Activated naive CD8-positive, alpha-beta T cell treated with anti-CD3 and anti-CD28 coated beads, Interleukin-2, amount 10 ng/mL, durations not matched to agents 7 days and 5 days (primary cell): ENCODE results near the gene WFDC8. TPM values are rescaled to one million over a fixed set of nuclear protein-coding genes. Genes with fewer than 3 reads are reported as not detected.
"Not testable (repeated sequence)": the region's sequence is repeated elsewhere in the genome, so short reads cannot be mapped to it uniquely, and the experiment has no call there.

ENCODE experiments used
- ATAC-seq: fragments of 150-1000 bp; cut with Tn5 transposase; one replicate; pipeline ENCODE4 v1.10.0; 2021; ENCODE audit warnings: low read depth, moderate library complexity
- POLR2A ChIA-PET: fragments of 350-600 bp; sonication (Branson Sonifier 250); formaldehyde crosslinking; loops from one replicate; lab custom pipeline; 2021; ENCODE audit warnings: antibody characterized with exemption; lab: Charles Lee
- DNase-seq: peaks from one replicate; pipeline ENCODE4 v3.0.0; 2021
- H3K27ac Mint-ChIP-seq: one replicate; pipeline ENCODE4 v1.8.0; 2022; ENCODE audit warnings: mild to moderate bottlenecking, mixed read lengths
- H3K27me3 Mint-ChIP-seq: one replicate; pipeline ENCODE4 v1.8.0; 2022; ENCODE audit warnings: mild to moderate bottlenecking, moderate library complexity, mixed read lengths
- H3K36me3 Mint-ChIP-seq: one replicate; pipeline ENCODE4 v1.8.0; 2021; ENCODE audit warnings: mild to moderate bottlenecking, mixed read lengths
- H3K4me1 Mint-ChIP-seq: one replicate; pipeline ENCODE4 v1.8.0; 2021; ENCODE audit warnings: mixed read lengths
- H3K4me3 Mint-ChIP-seq: one replicate; pipeline ENCODE4 v1.8.0; 2022; ENCODE audit warnings: mild to moderate bottlenecking, moderate library complexity, mixed read lengths
- H3K9me3 Mint-ChIP-seq: one replicate; pipeline ENCODE4 v1.8.0; 2021; ENCODE audit warnings: mixed read lengths
- total RNA-seq, 2 experiments: library from RNA; stranded (reverse); gene quantifications; one replicate each; pipeline ENCODE4 v1.2.3, GENCODE V29; 2021

WFDC8 gene
- not detected for total RNA-seq

DNA sequence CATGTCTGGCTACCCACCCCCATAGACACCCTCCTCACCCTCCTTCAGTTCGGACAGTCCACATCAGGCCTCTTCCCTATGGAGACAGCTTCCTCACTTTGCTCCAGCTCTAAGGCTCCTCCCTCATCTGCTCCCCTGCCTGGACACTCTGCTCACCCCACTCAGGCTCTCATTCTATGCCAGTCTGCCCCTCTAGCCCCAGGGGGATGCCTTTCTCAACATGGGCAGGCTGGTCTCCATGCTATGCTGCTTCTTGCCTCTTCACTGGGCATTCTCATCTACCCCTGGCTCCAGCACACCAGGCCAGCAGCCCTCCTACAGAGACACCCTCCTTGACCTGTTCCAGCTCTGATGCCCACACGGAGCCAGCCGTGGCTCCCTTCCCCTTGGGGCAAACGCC, at the start of gene WFDC8:
Gene WFDC8 (minus strand): TSS at position 101 of the 400 bp plus-strand sequence. CDS start 37 bp downstream, at position 64.
- no peaks in the 10 kb centered on the region for H3K4me1 Mint-ChIP-seq
- no peak within 1 kb of the TSS for H3K4me3 Mint-ChIP-seq
- H3K36me3 Mint-ChIP-seq, result no peaks in the 10 kb centered on the region
- no peaks in the 10 kb centered on the region for H3K9me3 Mint-ChIP-seq
- peaks cover 18% of the 10 kb centered on the region for H3K27me3 Mint-ChIP-seq
- DNase-seq, result no peak
- H3K27ac Mint-ChIP-seq, result no peak within 1 kb of the TSS
- POLR2A ChIA-PET, result no interaction called here
- no peak for ATAC-seq

DNA sequence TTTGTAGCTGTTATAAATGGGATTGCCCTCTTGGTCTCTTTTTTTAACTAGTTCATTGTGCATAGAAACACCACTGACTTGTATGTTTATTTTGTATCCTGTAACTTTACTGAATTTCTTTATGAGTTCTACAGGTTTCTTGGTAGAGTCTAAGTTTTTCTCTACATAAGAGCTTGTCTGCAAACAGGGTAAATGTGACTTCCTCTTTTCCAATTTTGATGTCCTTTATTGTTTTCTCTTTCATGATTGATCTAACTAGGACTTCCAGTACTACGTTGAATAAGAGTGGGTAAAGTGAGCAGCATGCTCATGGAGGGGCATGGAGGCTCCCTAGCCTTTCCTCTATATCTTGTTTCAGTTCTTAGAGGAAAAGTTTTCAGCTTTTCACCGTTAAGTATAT, 47.5 kb upstream of the WFDC8 start:
- POLR2A ChIA-PET, result no interaction called here
- H3K4me1 Mint-ChIP-seq, result peaks cover 1% of the 10 kb centered on the region
- DNase-seq, result no peak
- no peak overlapping the region for H3K4me3 Mint-ChIP-seq
- no peak for ATAC-seq
- H3K27me3 Mint-ChIP-seq, result peaks cover 19% of the 10 kb centered on the region
- H3K27ac Mint-ChIP-seq, result no peak overlapping the region
- H3K36me3 Mint-ChIP-seq, result no peaks in the 10 kb centered on the region
- no peaks in the 10 kb centered on the region for H3K9me3 Mint-ChIP-seq

DNA sequence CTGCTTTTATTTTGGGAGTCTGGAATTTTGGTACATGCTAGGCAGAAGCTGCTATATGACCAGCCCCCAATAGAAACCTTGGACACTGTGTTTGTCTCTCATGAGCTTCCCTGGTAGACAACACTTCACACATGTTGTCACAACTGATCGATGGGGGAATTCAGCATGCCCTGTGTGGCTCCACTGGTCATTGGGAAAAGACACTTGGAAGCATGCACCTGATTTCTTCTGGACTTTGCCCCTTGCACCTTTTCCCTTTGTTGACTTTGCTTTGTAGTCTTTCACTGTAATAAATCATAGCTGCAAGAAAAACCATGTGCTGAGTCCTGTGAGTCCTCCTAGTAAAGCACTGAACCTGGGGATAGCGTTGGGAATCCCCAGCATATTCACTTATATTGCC, 42.5 kb upstream of the WFDC8 start:
- no peaks in the 10 kb centered on the region for H3K36me3 Mint-ChIP-seq
- no peaks in the 10 kb centered on the region for H3K4me1 Mint-ChIP-seq
- H3K27ac Mint-ChIP-seq, result no peak overlapping the region
- H3K4me3 Mint-ChIP-seq, result no peak overlapping the region
- POLR2A ChIA-PET, result no interaction called here
- DNase-seq (no peak), ATAC-seq (no peak)
- H3K9me3 Mint-ChIP-seq, result peaks cover 2% of the 10 kb centered on the region
- peaks cover 15% of the 10 kb centered on the region for H3K27me3 Mint-ChIP-seq

DNA sequence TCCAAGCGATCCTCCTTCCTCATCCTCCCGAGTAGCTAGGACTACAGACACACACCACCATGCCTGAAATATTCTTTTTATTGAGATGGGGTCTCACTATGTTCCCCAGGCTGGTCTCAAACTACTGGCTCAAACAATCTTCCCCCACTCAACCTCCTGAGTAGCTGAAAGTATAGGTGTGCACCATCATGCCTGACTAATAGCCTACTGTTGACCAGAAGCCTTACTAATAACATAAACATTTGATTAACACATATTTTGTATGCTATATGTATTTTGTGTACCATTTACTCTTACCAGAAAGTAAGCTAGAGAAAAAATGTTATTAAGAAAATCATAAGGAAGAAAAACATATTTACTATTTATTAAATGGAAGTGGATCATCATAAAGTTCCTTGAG, 38.5 kb upstream of the WFDC8 start:
- Mint-ChIP-seq H3K4me1 (no peaks in the 10 kb centered on the region), H3K27me3 (peaks cover 19% of the 10 kb centered on the region), H3K4me3 (no peak overlapping the region), H3K36me3 (no peaks in the 10 kb centered on the region), H3K9me3 (peaks cover 2% of the 10 kb centered on the region), H3K27ac (no peak overlapping the region)
- POLR2A ChIA-PET, result no interaction called here
- no peak for DNase-seq
- ATAC-seq, result no peak

GRCh38 chr20:45612314-45612713, 33.2 kb upstream of the WFDC8 start:
- Mint-ChIP-seq H3K27ac (no peak overlapping the region), H3K36me3 (no peaks in the 10 kb centered on the region), H3K4me1 (no peaks in the 10 kb centered on the region), H3K4me3 (no peak overlapping the region), H3K9me3 (peaks cover 5% of the 10 kb centered on the region), H3K27me3 (peaks cover 10% of the 10 kb centered on the region)
- POLR2A ChIA-PET, result no interaction called here
- ATAC-seq, result no peak
- no peak for DNase-seq

GRCh38 chr20:45611054-45611453, 32.0 kb upstream of the WFDC8 start:
- H3K36me3 Mint-ChIP-seq, result no peaks in the 10 kb centered on the region
- H3K4me1 Mint-ChIP-seq, result no peaks in the 10 kb centered on the region
- ATAC-seq, result no peak
- DNase-seq, result no peak
- no peak overlapping the region for H3K27ac Mint-ChIP-seq
- peaks cover 11% of the 10 kb centered on the region for H3K27me3 Mint-ChIP-seq
- H3K9me3 Mint-ChIP-seq, result peaks cover 10% of the 10 kb centered on the region
- POLR2A ChIA-PET, result no interaction called here
- no peak overlapping the region for H3K4me3 Mint-ChIP-seq

DNA sequence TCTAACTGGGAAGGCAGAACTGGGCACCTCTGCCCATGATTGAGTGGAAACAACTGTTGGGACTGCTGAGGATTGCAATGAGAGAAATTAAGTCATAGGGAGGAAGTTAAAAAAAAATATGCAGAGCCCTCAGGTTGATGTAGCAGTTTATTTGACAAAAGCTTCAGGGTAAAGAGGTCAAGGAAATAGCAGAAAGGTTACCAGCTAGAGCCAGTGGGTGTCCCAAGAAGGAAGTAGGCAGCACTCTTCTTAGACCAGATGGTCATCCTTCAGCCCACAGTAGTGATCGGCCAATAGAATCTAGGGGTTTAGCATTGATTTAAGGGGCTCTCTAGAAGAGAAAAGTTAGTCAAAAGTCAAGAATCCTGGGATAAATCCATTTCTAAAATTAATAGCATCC, 28.7 kb upstream of the WFDC8 start:
- Mint-ChIP-seq H3K27ac (no peak overlapping the region), H3K36me3 (no peaks in the 10 kb centered on the region), H3K4me1 (no peaks in the 10 kb centered on the region), H3K27me3 (peaks cover 10% of the 10 kb centered on the region), H3K9me3 (peaks cover 14% of the 10 kb centered on the region), H3K4me3 (no peak overlapping the region)
- DNase-seq (no peak), ATAC-seq (no peak)
- POLR2A ChIA-PET, result no interaction called here

GRCh38 chr20:45595235-45595634, 16.2 kb upstream of the WFDC8 start:
- no peaks in the 10 kb centered on the region for H3K36me3 Mint-ChIP-seq
- no peak overlapping the region for H3K27ac Mint-ChIP-seq
- no peak overlapping the region for H3K4me3 Mint-ChIP-seq
- ATAC-seq (no peak), DNase-seq (no peak)
- POLR2A ChIA-PET, result no interaction called here
- no peaks in the 10 kb centered on the region for H3K4me1 Mint-ChIP-seq
- peaks cover 30% of the 10 kb centered on the region for H3K27me3 Mint-ChIP-seq
- H3K9me3 Mint-ChIP-seq, result no peaks in the 10 kb centered on the region

- H3K9me3 Mint-ChIP-seq, result no peaks in the 10 kb centered on the region
- H3K36me3 Mint-ChIP-seq, result no peaks in the 10 kb centered on the region
- H3K4me1 Mint-ChIP-seq, result no peaks in the 10 kb centered on the region
- H3K4me3 Mint-ChIP-seq, result no peak overlapping the region
- peaks cover 27% of the 10 kb centered on the region for H3K27me3 Mint-ChIP-seq
- DNase-seq, result no peak
- no peak overlapping the region for H3K27ac Mint-ChIP-seq
- ATAC-seq, result no peak
- POLR2A ChIA-PET, result no interaction called here
Observed at GRCh38 chr20:45593498-45593897, 14.4 kb upstream of the WFDC8 start.

DNA sequence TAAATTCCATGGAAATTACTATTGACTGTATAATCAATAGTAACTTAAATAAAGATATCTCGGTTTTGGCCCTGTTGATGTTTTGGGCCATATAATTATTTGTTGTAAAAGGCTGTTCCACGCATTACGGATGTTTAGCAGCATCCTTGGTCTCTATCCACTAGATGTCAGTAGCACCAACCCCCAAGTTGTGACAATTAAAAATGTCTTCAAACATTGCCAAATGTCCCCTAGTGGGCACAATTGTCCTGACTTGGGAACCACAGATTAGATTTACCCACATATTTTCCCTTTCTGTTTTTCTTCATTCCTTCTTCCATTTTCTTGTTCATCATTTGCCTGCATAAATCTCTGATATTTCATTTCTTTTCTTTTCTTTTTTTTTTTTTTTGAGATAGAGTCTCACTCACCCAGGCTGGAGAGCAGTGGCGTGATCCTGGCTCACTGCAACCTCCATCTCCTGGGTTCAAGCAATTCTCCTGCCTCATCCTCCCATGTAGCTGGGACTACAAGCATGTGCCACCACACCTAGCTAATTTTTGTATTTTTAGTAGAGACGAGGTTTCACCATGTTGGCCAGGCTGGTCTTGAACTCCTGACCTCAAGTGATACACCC, 13.6 kb upstream of the WFDC8 start:
- Mint-ChIP-seq H3K27ac (no peak overlapping the region), H3K27me3 (peaks cover 24% of the 10 kb centered on the region), H3K4me1 (no peaks in the 10 kb centered on the region), H3K4me3 (no peak overlapping the region), H3K9me3 (no peaks in the 10 kb centered on the region), H3K36me3 (no peaks in the 10 kb centered on the region)
- POLR2A ChIA-PET, result no interaction called here
- ATAC-seq, result no peak
- DNase-seq, result no peak

GRCh38 chr20:45589725-45590124, 10.6 kb upstream of the WFDC8 start:
- no peak for ATAC-seq
- no peaks in the 10 kb centered on the region for H3K9me3 Mint-ChIP-seq
- no peak overlapping the region for H3K4me3 Mint-ChIP-seq
- H3K27ac Mint-ChIP-seq, result no peak overlapping the region
- H3K36me3 Mint-ChIP-seq, result no peaks in the 10 kb centered on the region
- DNase-seq, result no peak
- H3K27me3 Mint-ChIP-seq, result peaks cover 22% of the 10 kb centered on the region
- POLR2A ChIA-PET, result no interaction called here
- no peaks in the 10 kb centered on the region for H3K4me1 Mint-ChIP-seq

GRCh38 chr20:45588800-45589199, 9.7 kb upstream of the WFDC8 start:
- no peak for ATAC-seq
- no peak for DNase-seq
- no peaks in the 10 kb centered on the region for H3K9me3 Mint-ChIP-seq
- no peak overlapping the region for H3K4me3 Mint-ChIP-seq
- no peaks in the 10 kb centered on the region for H3K4me1 Mint-ChIP-seq
- no peak overlapping the region for H3K27ac Mint-ChIP-seq
- POLR2A ChIA-PET, result no interaction called here
- H3K36me3 Mint-ChIP-seq, result no peaks in the 10 kb centered on the region
- H3K27me3 Mint-ChIP-seq, result peaks cover 16% of the 10 kb centered on the region

DNA sequence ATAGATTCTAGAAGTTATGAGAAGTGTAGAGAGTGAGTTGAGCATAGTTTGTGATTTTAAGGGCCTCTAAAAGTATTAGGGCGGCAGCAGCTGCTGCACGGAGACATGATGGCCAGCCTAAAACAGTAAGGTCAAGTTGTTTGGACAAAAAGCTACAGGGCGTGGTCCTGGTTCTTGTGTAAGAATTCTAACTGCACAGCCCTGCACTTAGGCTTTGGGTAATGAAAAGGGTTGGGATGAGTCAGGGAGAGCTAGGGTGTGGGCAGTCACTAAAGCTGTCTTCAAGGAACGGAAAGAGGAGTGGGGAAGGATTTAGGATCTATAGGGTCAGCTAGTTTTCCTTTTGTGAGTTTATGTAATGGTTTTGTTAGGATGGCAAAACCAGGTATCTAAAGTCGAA, 6.9 kb upstream of the WFDC8 start:
- POLR2A ChIA-PET, H3K9me3 Mint-ChIP-seq, H3K4me3 Mint-ChIP-seq, DNase-seq, ATAC-seq, H3K27ac Mint-ChIP-seq, H3K4me1 Mint-ChIP-seq, H3K36me3 Mint-ChIP-seq: not testable (repeated sequence)
- H3K27me3 Mint-ChIP-seq, result peaks cover 10% of the 10 kb centered on the region

GRCh38 chr20:45584294-45584693, 5.2 kb upstream of the WFDC8 start:
- ATAC-seq, result not testable (repeated sequence)

GRCh38 chr20:45583502-45583901, 4.4 kb upstream of the WFDC8 start:
- no peak for DNase-seq
- POLR2A ChIA-PET, result no interaction called here
- Mint-ChIP-seq H3K4me1 (no peaks in the 10 kb centered on the region), H3K36me3 (no peaks in the 10 kb centered on the region), H3K27me3 (peaks cover 18% of the 10 kb centered on the region), H3K9me3 (no peaks in the 10 kb centered on the region), H3K4me3 (no peak overlapping the region), H3K27ac (no peak overlapping the region)
- no peak for ATAC-seq

More at GRCh38 chr20:45584294-45584693, 5.2 kb upstream of the WFDC8 start:
- H3K27ac Mint-ChIP-seq, H3K4me1 Mint-ChIP-seq, POLR2A ChIA-PET, H3K4me3 Mint-ChIP-seq, H3K36me3 Mint-ChIP-seq, DNase-seq, H3K9me3 Mint-ChIP-seq: not testable (repeated sequence)
- H3K27me3 Mint-ChIP-seq, result peaks cover 18% of the 10 kb centered on the region
